GM12892 (cell line): Measurements from ENCODE around the gene CHRM5.
"Not testable (repeated sequence)": the region's sequence is repeated elsewhere in the genome, so short reads cannot be mapped to it uniquely, and the experiment has no call there.

Experiments
- POLR2A ChIP-seq: IDR thresholded peaks from 2 replicates; pipeline ENCODE4 v1.6.1; 2011; ENCODE audit warnings: low read depth, low read length, control low read depth
- POLR2AphosphoS5 ChIP-seq: IDR thresholded peaks from 2 replicates; pipeline ENCODE4 v1.6.1; 2011; ENCODE audit warnings: low read depth, low read length, control low read depth
- TAF1 ChIP-seq: IDR thresholded peaks from 2 replicates; pipeline ENCODE4 v1.6.1; 2011; ENCODE audit warnings: low read depth, mild to moderate bottlenecking, control low read depth, low read length, borderline replicate concordance

DNA sequence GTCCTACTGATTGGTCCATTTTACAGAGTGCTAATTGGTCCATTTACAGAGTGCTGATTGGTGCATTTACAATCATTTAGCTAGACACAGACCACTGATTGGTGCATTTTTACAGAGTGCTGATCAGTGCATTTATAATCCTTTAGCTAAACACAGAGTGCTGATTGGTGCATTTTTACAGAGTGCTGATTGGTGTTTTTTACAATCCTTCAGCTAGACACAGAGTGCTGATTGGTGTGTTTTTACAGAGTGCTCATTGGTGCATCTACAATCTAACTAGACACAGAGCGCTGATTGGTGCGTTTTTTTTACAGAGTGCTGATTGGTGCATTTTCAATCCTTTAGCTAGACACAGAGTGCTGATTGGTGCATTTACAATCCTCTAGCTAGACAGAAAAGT is 50.4 kb downstream of the CHRM5 start:
- not testable (repeated sequence) for TF ChIP-seq POLR2A, POLR2AphosphoS5, TAF1
